ENCODE results near the gene PLXNB1. TPM values are rescaled to one million over a fixed set of nuclear protein-coding genes. Genes with fewer than 3 reads are reported as not detected.

PLXNB1 gene
- total RNA-seq, 1 donor from 2014 or later, result 63.7 TPM

GRCh38 chr3:48446425-48447193 lies 16.7 kb upstream of the PLXNB1 start, which contains the start of gene ATRIP:
TSS of gene ATRIP (plus strand) at chr3:48446737. CDS start at chr3:48446846, 109 bp downstream.
- no peaks in the 10 kb centered on the region for H3K27me3 ChIP-seq (ENCODE audit: control insufficient read depth, insufficient read depth, low read length)
- peak; percentile 3 for TF ChIP-seq CTCF (IDR thresholded peaks at IDR 0.05; ENCODE audit: insufficient read depth, low read length, severe bottlenecking)
- FAIRE-seq (no peak), DNase-seq (ENCODE audit: low read depth) (peak; percentile 70)
- peaks cover 11% of the 10 kb centered on the region for H3K36me3 ChIP-seq (ENCODE audit: control insufficient read depth, insufficient read depth, low read length)
- H3K4me3 ChIP-seq (ENCODE audit: low read depth, low read length), result peak within 1 kb of the TSS; percentile 49

DNA sequence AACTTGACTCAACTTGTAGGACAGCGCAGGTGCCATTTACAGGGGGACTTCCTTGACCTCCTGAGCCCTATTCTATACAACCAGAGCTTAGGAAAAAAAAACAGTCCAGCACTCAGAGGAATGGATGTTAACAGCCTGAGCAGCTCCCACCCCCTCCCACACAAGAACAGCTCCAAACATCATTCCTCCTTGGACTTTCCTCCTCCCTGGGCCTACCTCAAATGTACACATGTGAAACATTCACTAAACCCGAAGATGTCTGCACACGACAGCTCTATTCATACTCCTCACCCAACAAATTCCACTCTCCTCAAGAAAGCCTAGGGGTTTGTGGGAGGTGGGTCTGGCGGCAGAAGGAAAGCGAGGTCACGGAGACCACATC lies 16.1 kb upstream of the PLXNB1 start:
- no peak for TF ChIP-seq CTCF (IDR thresholded peaks at IDR 0.05; ENCODE audit: insufficient read depth, low read length, severe bottlenecking)
- no peak for DNase-seq (ENCODE audit: low read depth)
- peaks cover 9% of the 10 kb centered on the region for H3K36me3 ChIP-seq (ENCODE audit: control insufficient read depth, insufficient read depth, low read length)

GRCh38 chr3:48445277-48445882 lies 15.5 kb upstream of the PLXNB1 start:
- no peak for TF ChIP-seq CTCF (IDR thresholded peaks at IDR 0.05; ENCODE audit: insufficient read depth, low read length, severe bottlenecking)
- Histone ChIP-seq H3K36me3 (ENCODE audit: control insufficient read depth, insufficient read depth, low read length) (peaks cover 8% of the 10 kb centered on the region), H3K4me3 (ENCODE audit: low read depth, low read length) (no peak overlapping the region), H3K27me3 (ENCODE audit: control insufficient read depth, insufficient read depth, low read length) (no peaks in the 10 kb centered on the region)
- DNase-seq (ENCODE audit: low read depth) (no peak), FAIRE-seq (no peak)

More for the DNA sequence above, 16.1 kb upstream of the PLXNB1 start:
- peak overlapping the region; percentile 49 for H3K4me3 ChIP-seq (ENCODE audit: low read depth, low read length)
- no peaks in the 10 kb centered on the region for H3K27me3 ChIP-seq (ENCODE audit: control insufficient read depth, insufficient read depth, low read length)
- no peak for FAIRE-seq

DNA sequence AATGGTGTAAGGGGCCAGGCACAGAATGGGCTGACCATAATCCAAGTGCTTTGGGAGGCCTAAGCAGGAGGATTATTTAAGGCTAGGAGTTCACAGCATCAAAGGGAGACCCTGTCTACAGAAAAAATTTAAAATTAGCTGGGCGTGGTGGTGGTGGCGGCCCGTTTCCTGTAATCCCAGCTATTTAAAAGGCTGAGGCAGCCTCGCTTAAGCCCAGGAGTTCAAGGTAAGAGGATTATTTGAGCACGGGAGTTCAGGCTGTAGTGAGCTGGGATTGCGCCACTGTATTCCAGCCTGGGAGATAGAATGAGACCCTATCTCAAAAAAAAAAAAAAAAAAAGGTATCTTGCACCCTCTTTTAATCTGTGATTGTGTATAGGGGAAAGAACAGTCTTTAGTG lies 12.1 kb upstream of the PLXNB1 start:
- no peak overlapping the region for H3K4me3 ChIP-seq (ENCODE audit: low read depth, low read length)
- FAIRE-seq, result no peak

DNA sequence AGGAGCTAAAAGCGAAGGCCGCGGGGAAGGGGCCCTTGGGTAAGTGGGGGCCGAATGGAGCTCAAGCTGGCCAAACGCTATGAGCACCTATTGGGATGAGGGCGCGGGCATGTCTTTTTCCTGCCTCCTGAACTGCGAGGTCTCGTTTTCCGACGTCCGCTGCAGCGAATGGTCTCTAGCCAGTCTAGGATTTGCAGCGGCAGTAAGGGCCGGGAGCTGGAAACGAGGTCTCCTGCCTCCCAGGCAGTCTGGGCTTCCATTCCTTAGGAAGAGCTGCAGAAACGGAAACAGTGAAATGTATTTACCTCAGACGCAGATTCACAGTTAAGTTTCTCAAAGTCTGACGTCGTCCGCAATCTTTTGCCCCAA lies 10.7 kb upstream of the PLXNB1 start:
- H3K36me3 ChIP-seq (ENCODE audit: control insufficient read depth, insufficient read depth, low read length), result peaks cover 8% of the 10 kb centered on the region
- FAIRE-seq (no peak), DNase-seq (ENCODE audit: low read depth) (no peak)
- peak overlapping the region; percentile 57 for H3K4me3 ChIP-seq (ENCODE audit: low read depth, low read length)
- H3K27me3 ChIP-seq (ENCODE audit: control insufficient read depth, insufficient read depth, low read length), result no peaks in the 10 kb centered on the region
- TF ChIP-seq CTCF (IDR thresholded peaks at IDR 0.05; ENCODE audit: insufficient read depth, low read length, severe bottlenecking), result no peak

More for the DNA sequence above, 12.1 kb upstream of the PLXNB1 start:
- DNase-seq (ENCODE audit: low read depth), result no peak
- peaks cover 8% of the 10 kb centered on the region for H3K36me3 ChIP-seq (ENCODE audit: control insufficient read depth, insufficient read depth, low read length)
- no peaks in the 10 kb centered on the region for H3K27me3 ChIP-seq (ENCODE audit: control insufficient read depth, insufficient read depth, low read length)
- no peak for TF ChIP-seq CTCF (IDR thresholded peaks at IDR 0.05; ENCODE audit: insufficient read depth, low read length, severe bottlenecking)
